Spleen (tissue), 11 donors: ENCODE measurements around the gene ATP6V0E1. TPM values are rescaled to one million over a fixed set of nuclear protein-coding genes. Genes with fewer than 3 reads are reported as not detected.
A peak's percentile ranks its signal among the peaks of the same experiment; 100 is the strongest.

Experiments used
- DNase-seq: peaks from one replicate; pipeline ENCODE4 v3.0.0-alpha.2; 2020
- H3K27ac ChIP-seq, 8 donors: fragments of 200-600 bp; sonication (generic) in 7 of 8; 1 replicate in 4 of 8; 2 replicates in 4 of 8; pipeline versions ENCODE4 v1.5.0 to v1.8.0; 2016 to 2021; ENCODE audit warnings: inconsistent platforms in 4 of 8, mild to moderate bottlenecking in 4 of 8, moderate library complexity in 1 of 8
- H3K27me3 ChIP-seq, 7 donors: fragments of 200-600 bp; sonication (generic) in 6 of 7; replicated peaks in 1 of 7; 1 replicate in 4 of 7; 2 replicates in 3 of 7; pipeline versions ENCODE4 v1.5.0 to v1.8.0; 2016 to 2021; ENCODE audit warnings: inconsistent platforms in 3 of 7, mild to moderate bottlenecking in 1 of 7
- H3K36me3 ChIP-seq, 6 donors: fragments of 200-600 bp; sonication (generic) in 5 of 6; 1 replicate in 4 of 6; 2 replicates in 2 of 6; pipeline versions ENCODE4 v1.5.0 to v1.8.0; 2016 to 2021; ENCODE audit warnings: inconsistent platforms in 2 of 6
- H3K4me1 ChIP-seq, 6 donors: fragments of 200-600 bp; sonication (generic) in 5 of 6; 1 replicate in 3 of 6; 2 replicates in 3 of 6; pipeline versions ENCODE4 v1.5.0 to v1.8.0; 2016 to 2021; ENCODE audit warnings: inconsistent platforms in 3 of 6
- H3K4me3 ChIP-seq, 8 donors: fragments of 200-600 bp; sonication (generic) in 7 of 8; 1 replicate in 4 of 8; 2 replicates in 4 of 8; pipeline versions ENCODE4 v1.5.0 to v1.8.0; 2016 to 2021; ENCODE audit warnings: inconsistent platforms in 4 of 8, mild to moderate bottlenecking in 4 of 8, moderate library complexity in 2 of 8
- H3K9me3 ChIP-seq, 8 donors: fragments of 200-600 bp; sonication (generic) in 7 of 8; 1 replicate in 4 of 8; 2 replicates in 4 of 8; pipeline versions ENCODE4 v1.5.0 to v1.8.0; 2016 to 2021; ENCODE audit warnings: inconsistent platforms in 4 of 8
- CTCF ChIP-seq, 11 experiments: fragments of 200-600 bp in 7 of 11; fragments of 450-650 bp in 4 of 11; sonication (generic) in 4 of 11; IDR thresholded peaks in 8 of 11; conservative IDR thresholded peaks in 3 of 11; 1 replicate in 7 of 11; 2 replicates in 4 of 11; pipeline versions ENCODE4 v1.4.0 to v1.8.0; 2016 to 2021; ENCODE audit warnings: antibody characterized with exemption in 11 of 11, inconsistent platforms in 4 of 11, mild to moderate bottlenecking in 1 of 11
- POLR2A ChIP-seq, 3 donors: fragments of 450-650 bp; IDR thresholded peaks; one replicate each; pipeline ENCODE4 v1.5.1; 2017; ENCODE audit warnings: antibody characterized with exemption in 3 of 3, mild to moderate bottlenecking in 1 of 3
- POLR2AphosphoS5 ChIP-seq, 3 donors: sonication (generic); formaldehyde crosslinking; IDR thresholded peaks; one replicate each; pipeline ENCODE4 v1.5.1; 2017; ENCODE audit warnings: antibody characterized with exemption in 3 of 3
- WGBS, 5 donors: extraction: QIAGEN DNeasy Blood & Tissue Kit in 3 of 5; methylation state at CpG; one replicate each; pipeline versions ENCODE4 v1.1.5 to v1.1.7; 2013 to 2018; 5-methylcytosine and 5-hydroxymethylcytosine counted together
- intact Hi-C: fragments of 100-400 bp; cut with DNase I; formaldehyde crosslinking; loops from one replicate; pipeline ENCODE4 v1.15.0; 2023; ENCODE audit warnings: low total_unique reads
- polyA plus RNA-seq, 3 donors: library from polyadenylated mRNA; stranded (reverse); fragments of 200-250 nt; gene quantifications; one replicate each; pipeline ENCODE4 v1.2.1, GENCODE V29; 2013
- total RNA-seq, 7 donors: library from RNA; depleted of rRNA in 3 of 7; stranded (reverse); fragments of >200 nt in 3 of 7; fragmentation: NEBNext Ultra II Directional in 4 of 7; extraction: Animal tissue kit (Norgen Biotek cat#: 25700) in 4 of 7; gene quantifications; one replicate each; pipeline versions ENCODE4 v1.1.0 to v1.2.1, GENCODE V29; 2016 to 2021
- donor health status: healthy with polysubstance abuse.
- donor health status: DM: no; HTN: no; CAD: no; lungs with moderate emphysema.
- donor health status: DM: no; HTN: no; CAD: no.
- donor health status: Bipolar disorder and iron deficiency.
- donor health status: healthy.
- donor health status: DM: no; HTN: no; CAD: no.
- donor health status: DM: yes; HTN: yes; CAD: no.

ATP6V0E1 gene
- total and polyA plus RNA-seq, 10 donors = 185 to 314 (median 212) TPM

GRCh38 chr5:172988276-172988675 lies 4.7 kb downstream of the ATP6V0E1 start:
- H3K27me3 ChIP-seq = no peaks in the 10 kb centered on the region
- WGBS, 5 donors = 45 to 59% (median 52%) methylated on average over 3 of the region's 3 CpGs
- H3K9me3 ChIP-seq = no peaks in the 10 kb centered on the region
- no peak overlapping the region for H3K4me3 ChIP-seq
- DNase-seq = no peak
- TF ChIP-seq CTCF (IDR thresholded peaks at IDR 0.05 in 8 of 11, conservative IDR thresholded peaks at IDR 0.05 in 3 of 11) (no peak), POLR2AphosphoS5 (IDR thresholded peaks at IDR 0.05) (no peak), POLR2A (IDR thresholded peaks at IDR 0.05) (no peak)
- H3K4me1 ChIP-seq = peaks cover 19 to 90% (median 49%) of the 10 kb centered on the region in 6 donors
- H3K36me3 ChIP-seq = peaks cover 0 to 72% (median 35%) of the 10 kb centered on the region in 6 donors
- intact Hi-C loops = no loop called here
- peak overlapping the region in 3 of 8 donors; percentile 4 to 24 (median 8) for H3K27ac ChIP-seq

GRCh38 chr5:172990776-172991175 lies 7.2 kb downstream of the ATP6V0E1 start:
- H3K4me3 ChIP-seq = no peak overlapping the region
- WGBS, 5 donors = 91 to 97% (median 94%) methylated on average over 8 of the region's 8 CpGs
- no peaks in the 10 kb centered on the region for H3K9me3 ChIP-seq
- peaks cover 0 to 97% (median 50%) of the 10 kb centered on the region in 6 donors for H3K36me3 ChIP-seq
- TF ChIP-seq POLR2A (IDR thresholded peaks at IDR 0.05) = no peak
- TF ChIP-seq POLR2AphosphoS5 (IDR thresholded peaks at IDR 0.05) = no peak
- TF ChIP-seq CTCF (IDR thresholded peaks at IDR 0.05 in 8 of 11, conservative IDR thresholded peaks at IDR 0.05 in 3 of 11) = no peak
- no peaks in the 10 kb centered on the region for H3K27me3 ChIP-seq
- no peak overlapping the region for H3K27ac ChIP-seq
- DNase-seq = no peak
- H3K4me1 ChIP-seq = peaks cover 11 to 91% (median 43%) of the 10 kb centered on the region in 6 donors
- intact Hi-C loops = no loop called here

- Histone ChIP-seq H3K4me1 (peaks cover 0 to 70% (median 19%) of the 10 kb centered on the region in 6 donors), H3K9me3 (no peaks in the 10 kb centered on the region), H3K27ac (no peak overlapping the region), H3K4me3 (no peak overlapping the region), H3K36me3 (peaks cover 0 to 97% (median 43%) of the 10 kb centered on the region in 6 donors), H3K27me3 (no peaks in the 10 kb centered on the region)
- DNase-seq = no peak
- intact Hi-C loops = no loop called here
- WGBS, 5 donors = 93 to 99% (median 97%) methylated on average over 2 of the region's 2 CpGs
- TF ChIP-seq POLR2AphosphoS5 (IDR thresholded peaks at IDR 0.05) (no peak), POLR2A (IDR thresholded peaks at IDR 0.05) (no peak), CTCF (IDR thresholded peaks at IDR 0.05 in 8 of 11, conservative IDR thresholded peaks at IDR 0.05 in 3 of 11) (no peak)
Observed at GRCh38 chr5:172994405-172994804, 10.8 kb downstream of the ATP6V0E1 start.

- no peak overlapping the region for H3K4me3 ChIP-seq
- peak overlapping the region in 1 of 8 donors; percentile 17 for H3K27ac ChIP-seq
- intact Hi-C loops = no loop called here
- DNase-seq = no peak
- H3K36me3 ChIP-seq = peaks cover 0 to 60% (median 29%) of the 10 kb centered on the region in 6 donors
- peaks cover 19 to 74% (median 49%) of the 10 kb centered on the region in 6 donors for H3K4me1 ChIP-seq
- no peaks in the 10 kb centered on the region for H3K9me3 ChIP-seq
- no peaks in the 10 kb centered on the region for H3K27me3 ChIP-seq
- WGBS, 5 donors = 88 to 92% (median 91%) methylated on average over 3 of the region's 3 CpGs
- TF ChIP-seq CTCF (IDR thresholded peaks at IDR 0.05 in 8 of 11, conservative IDR thresholded peaks at IDR 0.05 in 3 of 11) (no peak), POLR2A (IDR thresholded peaks at IDR 0.05) (no peak), POLR2AphosphoS5 (IDR thresholded peaks at IDR 0.05) (no peak)
Observed at GRCh38 chr5:172999372-172999973, 15.9 kb downstream of the ATP6V0E1 start.
